SU-DHL-6 (cell line): ENCODE results near the gene KIF1A.

Experiments used
- H2AFZ ChIP-seq: fragments of 200-600 bp; sonication (generic); 2 replicates; pipeline ENCODE4 v1.6.1; 2014; ENCODE audit warnings: low read depth, mild to moderate bottlenecking, moderate library complexity, mixed read lengths, antibody characterized with exemption, low read length; ENCODE audit not compliant: severe bottlenecking
- H3F3A ChIP-seq: fragments of 200-600 bp; shearing (Covaris generic); 2 replicates; pipeline ENCODE4 v1.6.0; 2016; ENCODE audit warnings: antibody characterized with exemption, mild to moderate bottlenecking; ENCODE audit not compliant: insufficient read depth
- H3K27ac ChIP-seq: fragments of 200-600 bp; sonication (generic); 2 replicates; pipeline ENCODE4 v1.5.1; 2016; ENCODE audit warnings: low read depth, mild to moderate bottlenecking, low read length, moderate library complexity, mixed read lengths
- H3K27me3 ChIP-seq: fragments of 200-600 bp; sonication (generic), shearing (Covaris generic); 2 replicates; pipeline ENCODE4 v1.6.0; 2014; ENCODE audit warnings: mild to moderate bottlenecking, low read length
- H3K36me3 ChIP-seq: fragments of 200-600 bp; sonication (generic); 2 replicates; pipeline ENCODE4 v1.6.1; 2014; ENCODE audit warnings: mild to moderate bottlenecking, low read length, mixed read lengths
- H3K4me2 ChIP-seq: fragments of 300-600, 200-600 bp; shearing (Covaris generic), sonication (generic); 2 replicates; pipeline ENCODE4 v1.6.0; 2014; ENCODE audit warnings: low read length, low read depth, mild to moderate bottlenecking; ENCODE audit not compliant: poor library complexity, severe bottlenecking
- H3K4me3 ChIP-seq: fragments of 200-600 bp; sonication (generic); 2 replicates; pipeline ENCODE4 v1.5.1; 2014; ENCODE audit warnings: antibody characterized with exemption, low read length, mild to moderate bottlenecking, mixed read lengths; ENCODE audit not compliant: insufficient read depth, poor library complexity, severe bottlenecking
- H3K79me2 ChIP-seq: fragments of 200-600 bp; sonication (generic); 2 replicates; pipeline ENCODE4 v1.6.1; 2014; ENCODE audit warnings: mild to moderate bottlenecking, low read length, moderate library complexity; ENCODE audit not compliant: insufficient read depth
- H3K9ac ChIP-seq: fragments of 200-600 bp; sonication (generic); 2 replicates; pipeline ENCODE4 v1.7.0; 2014; ENCODE audit warnings: mild to moderate bottlenecking, low read length
- H3K9me2 ChIP-seq: fragments of 200-600 bp; sonication (generic); replicated peaks from 2 replicates; pipeline ENCODE4 v1.6.1; 2014; ENCODE audit warnings: low read length; ENCODE audit not compliant: insufficient read depth
- H3K9me3 ChIP-seq: fragments of 200-600 bp; sonication (generic); 2 replicates; pipeline ENCODE4 v1.6.1; 2014; ENCODE audit warnings: low read length, mixed read lengths; ENCODE audit not compliant: insufficient read depth
- H4K20me1 ChIP-seq: fragments of 200-600 bp; sonication (generic); 2 replicates; pipeline ENCODE4 v1.6.1; 2014; ENCODE audit warnings: low read depth, mild to moderate bottlenecking, antibody characterized with exemption, low read length, moderate library complexity, mixed read lengths
- EZH2phosphoT487 ChIP-seq: fragments of 200-600 bp; sonication (generic), shearing (Covaris generic); conservative IDR thresholded peaks from 2 replicates; pipeline ENCODE4 v1.6.1; 2018; ENCODE audit warnings: mild to moderate bottlenecking, antibody characterized with exemption, low read length, moderate library complexity, mixed read lengths
- TF ChIP-seq, protein P1 (sequence below): fragments of 200-600 bp; sonication (generic); IDR thresholded peaks from one replicate; pipeline ENCODE4 v1.5.1; 2017; ENCODE audit warnings: antibody characterized with exemption, mild to moderate bottlenecking, low read length, moderate library complexity; ENCODE audit not compliant: insufficient read depth, poor library complexity, severe bottlenecking

Gene KIF1A

GRCh38 chr2:240832921-240833494 is 13.0 kb upstream of the KIF1A start:
- Histone ChIP-seq H2AFZ (no peak overlapping the region), H4K20me1 (no peaks in the 10 kb centered on the region), H3F3A (no peaks in the 10 kb centered on the region), H3K9me3 (no peaks in the 10 kb centered on the region), H3K9ac (no peak overlapping the region), H3K9me2 (no peaks in the 10 kb centered on the region), H3K79me2 (no peaks in the 10 kb centered on the region), H3K4me3 (no peak overlapping the region), H3K36me3 (no peaks in the 10 kb centered on the region), H3K27ac (no peak overlapping the region), H3K4me2 (no peak overlapping the region), H3K27me3 (no peaks in the 10 kb centered on the region)
- TF ChIP-seq, protein P1, sequence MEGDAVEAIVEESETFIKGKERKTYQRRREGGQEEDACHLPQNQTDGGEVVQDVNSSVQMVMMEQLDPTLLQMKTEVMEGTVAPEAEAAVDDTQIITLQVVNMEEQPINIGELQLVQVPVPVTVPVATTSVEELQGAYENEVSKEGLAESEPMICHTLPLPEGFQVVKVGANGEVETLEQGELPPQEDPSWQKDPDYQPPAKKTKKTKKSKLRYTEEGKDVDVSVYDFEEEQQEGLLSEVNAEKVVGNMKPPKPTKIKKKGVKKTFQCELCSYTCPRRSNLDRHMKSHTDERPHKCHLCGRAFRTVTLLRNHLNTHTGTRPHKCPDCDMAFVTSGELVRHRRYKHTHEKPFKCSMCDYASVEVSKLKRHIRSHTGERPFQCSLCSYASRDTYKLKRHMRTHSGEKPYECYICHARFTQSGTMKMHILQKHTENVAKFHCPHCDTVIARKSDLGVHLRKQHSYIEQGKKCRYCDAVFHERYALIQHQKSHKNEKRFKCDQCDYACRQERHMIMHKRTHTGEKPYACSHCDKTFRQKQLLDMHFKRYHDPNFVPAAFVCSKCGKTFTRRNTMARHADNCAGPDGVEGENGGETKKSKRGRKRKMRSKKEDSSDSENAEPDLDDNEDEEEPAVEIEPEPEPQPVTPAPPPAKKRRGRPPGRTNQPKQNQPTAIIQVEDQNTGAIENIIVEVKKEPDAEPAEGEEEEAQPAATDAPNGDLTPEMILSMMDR, result no peak
- TF ChIP-seq EZH2phosphoT487, result no peak

GRCh38 chr2:240832205-240832727 is 12.2 kb upstream of the KIF1A start:
- H3K9me2 ChIP-seq, result no peaks in the 10 kb centered on the region
- H3K79me2 ChIP-seq, result no peaks in the 10 kb centered on the region
- H3F3A ChIP-seq, result no peaks in the 10 kb centered on the region
- no peaks in the 10 kb centered on the region for H3K9me3 ChIP-seq
- no peak overlapping the region for H3K4me3 ChIP-seq
- TF ChIP-seq, protein P1, result no peak
- no peak for TF ChIP-seq EZH2phosphoT487
- H4K20me1 ChIP-seq, result no peaks in the 10 kb centered on the region
- H3K9ac ChIP-seq, result no peak overlapping the region
- no peaks in the 10 kb centered on the region for H3K27me3 ChIP-seq
- no peak overlapping the region for H3K27ac ChIP-seq
- peak overlapping the region; percentile 37 for H2AFZ ChIP-seq
- H3K36me3 ChIP-seq, result no peaks in the 10 kb centered on the region
- H3K4me2 ChIP-seq, result peak overlapping the region; percentile 40

- no peaks in the 10 kb centered on the region for H4K20me1 ChIP-seq
- H3K27me3 ChIP-seq, result no peaks in the 10 kb centered on the region
- H3K4me2 ChIP-seq, result peak overlapping the region; percentile 40
- TF ChIP-seq, protein P1, result no peak
- TF ChIP-seq EZH2phosphoT487, result no peak
- H3K9ac ChIP-seq, result no peak overlapping the region
- no peak overlapping the region for H3K27ac ChIP-seq
- H3K9me3 ChIP-seq, result no peaks in the 10 kb centered on the region
- H3K36me3 ChIP-seq, result no peaks in the 10 kb centered on the region
- H3K79me2 ChIP-seq, result no peaks in the 10 kb centered on the region
- H3K4me3 ChIP-seq, result no peak overlapping the region
- H3K9me2 ChIP-seq, result no peaks in the 10 kb centered on the region
- no peaks in the 10 kb centered on the region for H3F3A ChIP-seq
- peak overlapping the region; percentile 37 for H2AFZ ChIP-seq
These were observed 11.7 kb upstream of the KIF1A start for GRCh38 chr2:240831594-240832204.
